ENCODE results near the gene CRISPLD2. TPM values are rescaled to one million over a fixed set of nuclear protein-coding genes. Genes with fewer than 3 reads are reported as not detected.
A peak's percentile ranks its signal among the peaks of the same experiment; 100 is the strongest.

CRISPLD2 gene
- total and polyA plus RNA-seq, 10 donors = 7.9 to 271 (median 75.5) TPM

DNA sequence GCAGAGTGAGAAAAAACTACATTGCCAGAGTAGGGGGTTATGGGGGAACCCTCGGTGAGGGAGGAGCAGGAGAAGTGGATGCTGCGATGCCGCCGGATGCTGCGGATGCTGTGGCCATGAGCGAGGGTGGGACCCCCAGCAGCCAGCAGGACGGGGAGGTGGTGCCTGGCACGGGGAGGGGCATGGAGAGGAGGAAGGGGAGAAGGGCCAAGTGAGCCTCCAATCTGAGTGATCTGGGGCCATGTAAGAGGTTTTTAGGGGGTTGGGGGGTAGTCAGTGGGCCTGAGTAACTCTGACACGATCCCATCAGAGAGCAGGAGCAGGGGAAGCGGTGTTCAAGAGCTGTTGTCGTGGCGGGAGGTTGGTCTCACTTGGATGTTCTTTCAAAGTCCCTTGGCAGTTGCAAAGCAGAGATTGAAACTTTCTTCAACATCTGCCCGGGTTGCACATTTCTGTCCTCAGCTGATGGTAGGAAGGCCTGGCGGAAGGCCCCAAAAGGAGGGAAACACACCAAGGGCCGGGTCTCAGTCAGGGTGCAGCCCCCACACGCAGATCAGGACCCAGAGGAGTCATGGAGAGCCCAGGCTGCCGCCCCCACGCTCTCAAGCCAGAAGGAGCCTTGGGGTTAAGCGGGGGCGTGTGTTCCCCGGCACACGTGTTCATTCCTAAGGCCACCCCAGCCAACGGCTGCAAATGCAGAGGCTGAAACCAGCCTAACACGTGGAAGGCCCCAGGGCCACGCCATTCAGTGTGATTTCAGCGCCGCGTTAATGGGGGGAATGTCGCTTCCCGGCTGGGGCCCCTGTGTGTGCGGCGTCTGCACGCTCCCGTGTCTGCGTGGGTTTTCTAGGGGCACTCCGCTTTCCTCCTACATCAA lies 109.9 kb downstream of the CRISPLD2 start:
- intact Hi-C loops (cut with DNase I; ENCODE audit: low total_unique reads) = no loop called here
- WGBS, 5 donors = 59 to 77% (median 70%) methylated on average over 22 to 36 of the region's 36 CpGs
- H3K27ac ChIP-seq = peak overlapping the region in 7 of 8 donors; percentile 23 to 75 (median 61)

DNA sequence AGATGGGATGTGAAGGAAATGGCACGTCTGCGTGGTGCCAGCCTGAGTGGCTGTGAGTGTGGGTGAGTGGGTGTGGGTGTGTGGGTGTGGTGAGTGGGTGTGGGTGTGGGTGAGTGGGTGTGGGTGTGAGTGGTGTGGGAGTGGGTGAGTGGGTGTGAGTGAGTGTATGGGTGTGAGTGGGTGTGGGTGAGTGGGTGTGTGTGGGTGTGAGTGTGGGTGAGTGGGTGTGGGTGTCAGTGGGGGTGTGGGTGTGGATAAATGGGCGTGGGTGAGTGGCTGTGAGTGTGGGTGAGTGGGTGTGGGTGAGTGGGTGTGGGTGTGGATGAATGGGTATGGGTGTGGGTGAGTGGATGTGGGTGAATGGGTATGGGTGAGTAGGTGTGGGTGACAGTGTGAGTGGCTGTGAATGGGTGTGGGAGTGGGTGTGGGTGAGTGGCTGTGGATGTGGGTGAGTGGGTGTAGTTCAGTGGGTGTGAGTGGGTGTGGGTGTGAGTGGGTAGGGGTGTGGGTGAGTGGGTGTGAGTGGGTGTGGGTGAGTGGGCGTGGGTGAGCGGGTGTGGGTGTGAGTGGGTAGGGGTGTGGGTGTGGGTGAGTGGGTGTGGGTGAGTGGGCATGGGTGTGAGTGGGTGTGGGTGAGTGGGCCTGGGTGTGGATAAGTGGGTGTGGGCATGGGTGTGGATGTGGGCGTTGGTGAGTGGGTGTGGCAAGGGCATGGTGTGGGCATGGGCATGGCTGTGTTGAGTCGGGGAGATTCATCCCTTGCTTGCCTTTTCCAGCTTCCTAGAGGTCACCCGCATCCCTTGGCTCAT lies 110.7 kb downstream of the CRISPLD2 start:
- peak; percentile 50 for DNase-seq
- peak overlapping the region in 5 of 8 donors; percentile 57 to 75 (median 67) for H3K27ac ChIP-seq
- H3K36me3 ChIP-seq = no peaks in the 10 kb centered on the region
- no peaks in the 10 kb centered on the region for H3K27me3 ChIP-seq (replicated peaks in 1 of 7)
- no peak for TF ChIP-seq POLR2AphosphoS5 (IDR thresholded peaks at IDR 0.05)
- H3K4me3 ChIP-seq = no peak overlapping the region
- peaks cover 10 to 70% (median 49%) of the 10 kb centered on the region in 6 donors for H3K4me1 ChIP-seq
- intact Hi-C loops (cut with DNase I; ENCODE audit: low total_unique reads) = no loop called here
- peaks cover 0 to 6% (median 2%) of the 10 kb centered on the region in 8 donors for H3K9me3 ChIP-seq
- WGBS, 5 donors = 59 to 73% (median 65%) methylated on average over 7 to 8 of the region's 8 CpGs

More for the DNA sequence above, 109.9 kb downstream of the CRISPLD2 start:
- Histone ChIP-seq H3K27me3 (replicated peaks in 1 of 7) (peaks cover 0 to 5% (median 0%) of the 10 kb centered on the region in 7 donors), H3K36me3 (no peaks in the 10 kb centered on the region), H3K9me3 (peaks cover 0 to 6% (median 2%) of the 10 kb centered on the region in 8 donors), H3K4me1 (peaks cover 13 to 75% (median 50%) of the 10 kb centered on the region in 6 donors), H3K4me3 (no peak overlapping the region)
- peak; percentile 77 for DNase-seq
- TF ChIP-seq POLR2AphosphoS5 (IDR thresholded peaks at IDR 0.05) (peak in 2 of 3 donors; percentile 51 to 68), POLR2A (IDR thresholded peaks at IDR 0.05) (no peak)
- TF ChIP-seq, protein P1, sequence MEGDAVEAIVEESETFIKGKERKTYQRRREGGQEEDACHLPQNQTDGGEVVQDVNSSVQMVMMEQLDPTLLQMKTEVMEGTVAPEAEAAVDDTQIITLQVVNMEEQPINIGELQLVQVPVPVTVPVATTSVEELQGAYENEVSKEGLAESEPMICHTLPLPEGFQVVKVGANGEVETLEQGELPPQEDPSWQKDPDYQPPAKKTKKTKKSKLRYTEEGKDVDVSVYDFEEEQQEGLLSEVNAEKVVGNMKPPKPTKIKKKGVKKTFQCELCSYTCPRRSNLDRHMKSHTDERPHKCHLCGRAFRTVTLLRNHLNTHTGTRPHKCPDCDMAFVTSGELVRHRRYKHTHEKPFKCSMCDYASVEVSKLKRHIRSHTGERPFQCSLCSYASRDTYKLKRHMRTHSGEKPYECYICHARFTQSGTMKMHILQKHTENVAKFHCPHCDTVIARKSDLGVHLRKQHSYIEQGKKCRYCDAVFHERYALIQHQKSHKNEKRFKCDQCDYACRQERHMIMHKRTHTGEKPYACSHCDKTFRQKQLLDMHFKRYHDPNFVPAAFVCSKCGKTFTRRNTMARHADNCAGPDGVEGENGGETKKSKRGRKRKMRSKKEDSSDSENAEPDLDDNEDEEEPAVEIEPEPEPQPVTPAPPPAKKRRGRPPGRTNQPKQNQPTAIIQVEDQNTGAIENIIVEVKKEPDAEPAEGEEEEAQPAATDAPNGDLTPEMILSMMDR (IDR thresholded peaks at IDR 0.05 in 8 of 11, conservative IDR thresholded peaks at IDR 0.05 in 3 of 11) = no peak

DNA sequence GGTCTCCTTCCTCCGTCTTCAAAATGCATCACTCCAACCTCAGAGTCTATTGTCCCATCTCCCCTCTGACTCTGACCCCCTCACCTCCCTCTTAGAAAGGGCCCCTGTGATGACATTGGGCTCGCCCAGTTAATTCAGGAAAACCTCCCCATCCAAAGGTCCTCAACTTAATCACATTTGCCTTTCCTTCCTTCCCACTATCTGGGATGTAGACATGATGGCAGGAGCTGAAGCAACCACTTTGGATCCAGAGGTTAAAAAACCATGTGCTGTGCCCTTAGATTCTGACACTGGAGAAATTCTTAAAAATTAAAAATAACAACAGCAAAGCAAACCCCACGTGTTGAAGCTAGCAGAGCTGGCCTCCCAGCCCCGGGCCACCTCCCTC lies 111.3 kb downstream of the CRISPLD2 start:
- WGBS, 5 donors = 87 to 95% (median 91%) methylated on average over 4 of the region's 4 CpGs
- TF ChIP-seq POLR2A (IDR thresholded peaks at IDR 0.05) (no peak), POLR2AphosphoS5 (IDR thresholded peaks at IDR 0.05) (no peak)
- TF ChIP-seq, protein P1 (IDR thresholded peaks at IDR 0.05 in 8 of 11, conservative IDR thresholded peaks at IDR 0.05 in 3 of 11) = no peak
- Histone ChIP-seq H3K27ac (no peak overlapping the region), H3K4me3 (no peak overlapping the region), H3K9me3 (peaks cover 0 to 6% (median 2%) of the 10 kb centered on the region in 8 donors), H3K4me1 (peaks cover 10 to 68% (median 46%) of the 10 kb centered on the region in 6 donors), H3K36me3 (no peaks in the 10 kb centered on the region), H3K27me3 (replicated peaks in 1 of 7) (no peaks in the 10 kb centered on the region)
- intact Hi-C loops (cut with DNase I; ENCODE audit: low total_unique reads) = no loop called here
- DNase-seq = no peak

DNA sequence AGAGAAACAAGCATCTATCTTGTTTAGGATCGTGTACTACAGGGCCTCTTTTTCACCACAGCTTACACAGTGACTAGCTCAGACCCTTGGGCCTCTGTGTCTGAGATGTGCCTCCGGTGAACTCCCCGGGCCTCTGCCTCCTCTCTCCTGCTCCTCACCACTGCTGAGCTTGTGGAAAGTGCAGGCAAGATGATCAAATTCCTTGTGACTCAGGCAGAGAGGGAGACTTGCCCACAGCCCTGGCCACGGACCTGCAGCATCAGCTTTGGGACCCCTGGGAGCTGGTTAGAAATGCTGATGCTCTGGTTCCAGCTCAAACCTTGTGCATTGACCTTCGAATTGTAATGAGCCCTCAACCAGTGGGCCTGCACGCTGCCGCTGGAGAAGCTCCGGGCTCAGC lies 111.7 kb downstream of the CRISPLD2 start:
- Histone ChIP-seq H3K27ac (peak overlapping the region in 1 of 8 donors; percentile 1), H3K4me3 (no peak overlapping the region), H3K4me1 (peaks cover 10 to 68% (median 46%) of the 10 kb centered on the region in 6 donors), H3K36me3 (no peaks in the 10 kb centered on the region), H3K9me3 (peaks cover 0 to 6% (median 2%) of the 10 kb centered on the region in 8 donors), H3K27me3 (replicated peaks in 1 of 7) (no peaks in the 10 kb centered on the region)
- DNase-seq = peak; percentile 68
- 89 to 98% (median 95%) methylated on average over 6 to 8 of the region's 8 CpGs for WGBS, 5 donors
- intact Hi-C loops (cut with DNase I; ENCODE audit: low total_unique reads) = no loop called here
- TF ChIP-seq, protein P1 (IDR thresholded peaks at IDR 0.05 in 8 of 11, conservative IDR thresholded peaks at IDR 0.05 in 3 of 11) = no peak
- no peak for TF ChIP-seq POLR2AphosphoS5 (IDR thresholded peaks at IDR 0.05)
- TF ChIP-seq POLR2A (IDR thresholded peaks at IDR 0.05) = no peak

Measured in spleen (tissue), 11 donors.